OCI-M1 (cell line): Measurements from ENCODE around the gene OMA1.

Experiments used
- DNase-seq: peaks from one replicate; lab custom pipeline; 2025; lab: John Stamatoyannopoulos, UW

The OMA1 gene

GRCh38 chr1:58459911-58460310, 86.6 kb downstream of the OMA1 start:
- no peak for DNase-seq

GRCh38 chr1:58457023-58457635, 89.4 kb downstream of the OMA1 start:
- DNase-seq: no peak

- DNase-seq: no peak
These were observed 90.1 kb downstream of the OMA1 start for GRCh38 chr1:58456470-58456869.

DNA sequence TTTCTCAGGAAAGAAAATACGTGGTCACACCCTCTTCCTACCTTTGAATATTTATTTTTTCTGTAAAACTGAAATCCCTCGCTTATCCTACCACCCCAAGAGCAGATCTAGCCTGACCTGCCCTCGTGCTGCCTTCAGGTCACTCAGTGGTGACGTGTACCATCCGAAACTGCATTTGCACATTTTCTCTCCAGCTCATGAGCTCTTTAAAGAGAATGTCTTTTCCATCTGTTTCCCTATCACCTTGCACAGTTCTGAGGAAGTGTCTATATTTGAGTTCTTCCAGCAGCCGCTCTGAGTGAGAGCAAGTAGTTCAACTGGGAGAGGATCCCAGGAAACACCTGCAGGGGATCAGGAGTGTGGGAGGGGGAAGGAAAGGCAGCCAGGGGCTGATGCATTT, 91.7 kb downstream of the OMA1 start:
- DNase-seq: no peak

GRCh38 chr1:58454385-58454784, 92.1 kb downstream of the OMA1 start:
- DNase-seq: no peak

DNA sequence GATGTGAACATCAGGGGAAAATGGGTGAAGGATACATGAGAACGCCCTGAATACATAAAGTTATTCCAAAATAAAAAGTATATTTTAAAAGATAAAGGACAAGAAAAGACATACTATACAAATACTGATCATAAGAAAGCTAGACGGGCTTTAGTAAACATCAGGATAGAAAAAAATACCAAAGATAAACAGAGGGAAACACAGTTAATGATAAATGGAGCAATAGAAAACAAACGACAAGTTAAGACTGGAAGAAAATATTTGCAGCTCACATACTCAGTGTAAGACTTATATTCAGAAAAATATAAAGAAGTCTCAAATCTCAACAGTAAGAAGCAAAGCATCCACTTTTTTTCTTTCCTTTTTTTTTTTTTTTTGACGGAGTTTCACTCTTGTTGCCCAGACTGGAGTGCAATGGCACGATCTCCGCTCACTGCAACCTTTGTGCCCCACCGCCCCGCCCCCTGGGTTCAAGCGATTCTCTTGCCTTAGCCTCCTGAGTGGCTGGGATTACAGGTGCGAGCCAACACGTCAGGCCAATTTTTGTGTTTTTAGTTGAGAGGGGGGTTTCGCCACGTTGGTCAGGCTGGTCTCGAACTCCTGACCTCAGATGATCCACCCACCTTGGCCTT, 94.8 kb downstream of the OMA1 start:
- DNase-seq: no peak

DNA sequence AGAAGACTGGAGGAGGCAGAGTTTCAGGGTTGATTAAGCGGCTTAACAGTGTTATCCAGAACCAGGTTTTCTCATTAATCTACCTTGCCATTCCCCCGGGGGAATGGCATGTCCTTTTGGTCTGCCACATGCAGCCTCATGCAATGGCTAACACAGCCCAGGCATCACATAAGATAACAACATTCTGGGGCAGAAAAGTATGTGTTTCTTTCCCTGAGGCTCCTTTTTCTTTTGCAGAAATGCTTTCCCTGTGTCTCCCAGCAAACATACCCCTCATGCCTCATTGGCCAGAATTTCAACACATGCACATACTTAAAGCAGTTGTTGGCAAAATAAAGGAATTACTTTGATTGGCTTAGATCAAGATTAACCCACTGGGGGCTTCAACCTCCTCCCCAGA, 98.6 kb downstream of the OMA1 start:
- DNase-seq: no peak

DNA sequence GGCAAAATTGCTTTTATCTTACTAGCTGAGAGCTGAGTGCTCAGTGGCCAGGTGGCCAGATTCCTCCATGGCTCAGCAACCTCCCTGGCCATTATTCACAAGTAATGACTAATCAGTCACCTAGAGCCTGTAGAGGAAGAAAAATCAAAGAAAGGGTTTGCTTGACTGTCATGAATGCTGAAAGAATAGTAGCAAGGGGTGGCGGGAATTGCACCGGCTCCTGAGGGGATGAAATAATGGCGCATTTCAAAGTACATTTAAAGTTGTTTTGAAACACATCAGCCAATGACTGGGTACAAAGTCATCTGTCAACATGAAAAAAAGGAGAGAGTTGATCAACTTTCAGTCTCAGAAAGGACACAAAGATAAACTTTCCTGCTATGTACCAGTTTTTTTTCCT, 99.5 kb downstream of the OMA1 start:
- no peak for DNase-seq

- no peak for DNase-seq
These were observed 100.2 kb downstream of the OMA1 start for GRCh38 chr1:58446368-58446767.

DNA sequence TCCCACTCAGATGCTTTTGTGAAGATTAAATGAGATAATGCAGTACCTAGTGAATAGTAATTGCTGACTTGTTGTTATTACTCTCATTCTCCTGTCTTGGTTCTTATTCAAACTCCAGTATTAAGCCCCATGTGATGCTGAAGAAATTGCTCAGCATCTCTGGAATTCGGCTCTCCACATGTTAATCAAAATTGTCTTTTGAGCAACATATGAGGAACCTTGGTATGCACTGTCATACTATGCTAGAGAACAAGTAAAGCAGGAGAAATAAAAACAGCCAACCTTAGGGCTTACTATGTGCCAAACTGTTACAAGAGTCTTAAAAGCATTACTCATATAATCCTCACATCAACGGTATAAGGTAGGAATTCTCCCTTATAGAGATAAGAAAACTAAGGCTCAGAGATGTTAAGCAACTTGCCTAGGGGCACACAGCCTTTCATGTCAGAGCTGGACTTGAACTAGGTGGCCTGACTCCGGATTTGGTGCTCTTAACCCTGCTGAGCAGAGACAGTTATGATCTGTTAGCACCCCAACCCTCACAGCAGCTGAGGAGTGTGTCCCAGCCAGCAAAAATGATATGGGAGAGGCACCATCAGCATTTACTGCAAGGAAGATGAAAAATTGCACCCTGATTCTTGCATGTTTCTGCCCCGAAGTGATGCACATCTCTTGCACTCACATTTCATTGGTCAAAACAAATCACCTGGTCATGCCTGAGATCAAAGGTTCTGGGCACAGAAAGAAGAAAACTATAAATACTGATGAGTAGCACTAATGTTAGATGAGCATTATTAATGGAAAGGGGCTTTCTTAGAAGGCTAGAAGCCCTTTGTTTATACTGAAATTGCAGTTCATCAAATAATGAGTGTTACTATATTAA, 102.3 kb downstream of the OMA1 start:
- no peak for DNase-seq

- DNase-seq: no peak
These were observed 104.4 kb downstream of the OMA1 start for GRCh38 chr1:58442114-58442513.

DNA sequence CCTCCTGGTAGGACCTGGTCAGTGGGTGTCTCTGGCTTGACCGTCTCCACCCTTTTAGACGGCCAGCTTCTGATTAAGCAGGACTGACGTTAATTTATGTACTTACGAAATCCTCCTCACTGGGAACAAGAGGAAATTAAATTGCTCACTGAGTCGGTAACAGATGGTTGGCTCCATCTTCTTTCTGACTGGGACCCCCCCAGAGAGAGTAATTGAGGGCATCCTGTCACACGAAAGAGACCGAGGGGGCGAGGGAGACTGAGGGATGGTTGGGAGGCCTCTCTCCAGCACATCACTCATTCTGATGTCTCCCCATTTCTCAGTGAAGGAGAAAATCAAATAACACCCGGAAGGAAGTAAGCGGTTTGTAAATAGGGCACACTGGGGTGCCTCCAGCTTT, 104.8 kb downstream of the OMA1 start:
- no peak for DNase-seq

- DNase-seq: peak; percentile 8
These were observed 105.8 kb downstream of the OMA1 start for GRCh38 chr1:58440696-58441095.

DNA sequence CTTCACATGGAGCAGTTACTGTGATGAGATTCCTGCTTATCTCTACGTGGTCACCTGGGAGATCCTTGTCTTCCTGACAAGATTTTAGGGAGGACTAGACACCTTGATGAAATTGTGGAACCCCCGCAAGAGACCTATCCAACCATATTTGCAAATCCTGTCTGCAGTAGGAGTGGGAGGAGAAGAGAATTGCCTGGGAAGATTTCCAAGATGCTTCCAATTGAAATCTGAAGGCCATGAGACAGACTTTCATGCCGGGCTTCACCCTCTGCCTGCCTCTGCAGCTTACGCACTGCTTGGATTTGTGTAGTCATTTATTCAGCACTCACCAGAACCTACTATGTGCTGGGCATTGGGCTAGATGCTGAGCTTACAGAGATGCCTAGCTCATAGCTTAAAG, 106.6 kb downstream of the OMA1 start:
- DNase-seq: no peak

GRCh38 chr1:58438468-58438867, 108.1 kb downstream of the OMA1 start:
- DNase-seq: no peak

DNA sequence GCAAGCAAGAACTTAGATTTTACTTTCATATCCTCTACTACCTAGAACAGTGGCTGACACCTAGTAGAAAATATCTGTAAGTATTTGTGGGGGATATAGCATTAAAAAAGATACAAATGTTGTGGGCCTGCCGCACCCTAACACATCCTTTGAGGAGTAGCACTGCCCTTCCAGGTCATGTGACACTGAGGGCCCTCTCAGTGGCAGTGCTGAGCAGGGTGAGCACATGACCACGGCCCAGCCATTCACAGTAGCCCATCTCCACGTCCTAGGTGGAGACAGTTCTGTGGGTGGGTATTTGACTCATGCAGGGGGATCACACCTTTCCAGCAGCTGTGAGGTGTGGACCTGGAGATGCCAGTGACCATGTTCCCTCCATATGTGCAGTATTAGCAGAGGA, 108.9 kb downstream of the OMA1 start:
- peak; percentile 9 for DNase-seq

DNA sequence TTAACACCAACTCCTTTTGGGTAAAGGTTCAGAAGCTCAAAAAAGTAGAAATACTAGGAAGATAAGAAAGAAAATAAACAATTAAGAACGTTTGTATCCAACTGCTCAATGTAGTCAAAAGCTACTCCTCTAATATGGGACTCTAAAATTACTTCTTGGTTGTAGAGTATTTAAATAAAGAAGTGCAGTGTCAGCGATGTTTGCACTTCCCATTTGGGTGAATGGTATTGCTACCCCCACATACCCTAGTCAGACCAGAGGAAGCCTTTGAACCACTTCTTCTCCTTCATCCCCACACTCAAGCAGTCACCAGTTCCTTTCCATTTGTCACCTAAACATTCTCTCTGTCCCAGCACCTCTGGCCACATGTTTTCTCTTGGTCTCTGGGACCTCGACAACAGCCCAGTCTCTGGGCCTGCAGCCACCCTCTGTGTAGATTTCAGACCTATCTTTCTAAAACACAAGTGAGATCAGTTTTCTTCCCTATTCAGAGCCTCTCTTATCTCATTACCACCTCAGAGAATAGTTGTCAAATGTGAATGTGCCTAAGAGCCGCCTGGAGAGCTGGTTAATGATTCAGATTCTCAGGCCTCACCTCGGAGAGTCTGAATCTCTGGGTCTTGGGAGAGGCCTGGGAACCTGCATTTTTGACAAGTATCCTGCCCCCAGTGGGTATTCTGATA, 109.8 kb downstream of the OMA1 start:
- DNase-seq: peak; percentile 86

GRCh38 chr1:58435376-58435775, 111.2 kb downstream of the OMA1 start:
- no peak for DNase-seq

DNA sequence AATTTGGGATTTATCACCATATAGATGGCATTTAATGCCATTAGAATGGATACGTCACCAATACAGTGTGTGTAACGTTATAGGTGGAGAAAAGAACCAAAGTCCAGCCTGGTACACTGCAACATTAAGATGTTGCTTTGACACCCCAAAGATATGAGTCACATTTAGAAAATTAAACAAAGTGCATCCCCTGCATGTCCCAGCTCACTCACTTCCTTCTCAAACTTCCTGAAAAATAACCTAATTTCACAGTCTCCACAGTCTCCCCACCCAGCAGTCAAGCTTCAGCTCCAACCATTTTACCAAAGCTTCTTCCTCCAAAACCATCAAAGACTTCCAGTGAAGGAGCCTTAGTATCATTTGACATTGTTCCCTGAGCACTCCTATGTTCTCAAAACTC, 111.9 kb downstream of the OMA1 start:
- DNase-seq: no peak

GRCh38 chr1:58434181-58434580, 112.3 kb downstream of the OMA1 start:
- no peak for DNase-seq

GRCh38 chr1:58432851-58433668, 113.5 kb downstream of the OMA1 start:
- DNase-seq: no peak
